Naive B cell (primary cell): ENCODE measurements around the gene UBE2D1. TPM values are rescaled to one million over a fixed set of nuclear protein-coding genes. Genes with fewer than 3 reads are reported as not detected.
"Not testable (repeated sequence)": the region's sequence is repeated elsewhere in the genome, so short reads cannot be mapped to it uniquely, and the experiment has no call there.

Experiments used
- ATAC-seq, 2 donors: fragments of 150-1000 bp; cut with Tn5 transposase; 2 replicates each; pipeline ENCODE4 v1.10.0; 2021; ENCODE audit warnings: low read depth in 2 of 2, mild to moderate bottlenecking in 2 of 2, moderate library complexity in 2 of 2
- DNase-seq: peaks from one replicate; pipeline ENCODE4 v3.0.0; 2022
- H3K27ac Mint-ChIP-seq, 6 donors: one replicate each; pipeline ENCODE4 v1.8.0; 2020 to 2022; ENCODE audit warnings: mild to moderate bottlenecking in 6 of 6, mixed read lengths in 6 of 6, moderate library complexity in 5 of 6, inconsistent platforms in 2 of 6
- H3K27me3 Mint-ChIP-seq, 3 donors: one replicate each; pipeline ENCODE4 v1.8.0; 2021 to 2022; ENCODE audit warnings: mixed read lengths in 3 of 3, mild to moderate bottlenecking in 1 of 3
- H3K36me3 Mint-ChIP-seq, 2 donors: one replicate each; pipeline ENCODE4 v1.8.0; 2020 to 2022; ENCODE audit warnings: mixed read lengths in 2 of 2, inconsistent platforms in 1 of 2, mild to moderate bottlenecking in 1 of 2
- H3K4me1 Mint-ChIP-seq, 3 donors: one replicate each; pipeline ENCODE4 v1.8.0; 2020 to 2022; ENCODE audit warnings: mixed read lengths in 3 of 3, inconsistent platforms in 1 of 3, mild to moderate bottlenecking in 1 of 3, moderate library complexity in 1 of 3
- H3K4me3 Mint-ChIP-seq, 8 donors: one replicate each; pipeline ENCODE4 v1.8.0; 2020 to 2022; ENCODE audit warnings: mild to moderate bottlenecking in 8 of 8, mixed read lengths in 8 of 8, moderate library complexity in 8 of 8, inconsistent platforms in 2 of 8
- H3K9me3 Mint-ChIP-seq, 7 donors: one replicate each; pipeline ENCODE4 v1.8.0; 2020 to 2022; ENCODE audit warnings: mixed read lengths in 7 of 7, mild to moderate bottlenecking in 5 of 7, inconsistent platforms in 2 of 7, moderate library complexity in 1 of 7
- polyA plus RNA-seq, 6 donors: library from polyadenylated mRNA; unstranded; fragments of 300-500 nt; fragmentation: Illumina TruSeq; gene quantifications; one replicate each; pipeline ENCODE4 v1.2.3, GENCODE V29; 2021; ENCODE audit warnings: low read depth in 6 of 6

The UBE2D1 gene
- polyA plus RNA-seq, 6 donors from 2014 or later: 29.5 to 44.0 (median 35.4) TPM

- no peaks in the 10 kb centered on the region for H3K27me3 Mint-ChIP-seq
- no peak overlapping the region for H3K27ac Mint-ChIP-seq
- ATAC-seq (no peak), DNase-seq (no peak)
- H3K36me3 Mint-ChIP-seq: peaks cover 0 to 21% of the 10 kb centered on the region in 2 donors
- H3K4me1 Mint-ChIP-seq: no peaks in the 10 kb centered on the region
- H3K4me3 Mint-ChIP-seq: no peak overlapping the region
- no peaks in the 10 kb centered on the region for H3K9me3 Mint-ChIP-seq
These were observed 64.6 kb downstream of the UBE2D1 start for GRCh38 chr10:58399410-58399809.

DNA sequence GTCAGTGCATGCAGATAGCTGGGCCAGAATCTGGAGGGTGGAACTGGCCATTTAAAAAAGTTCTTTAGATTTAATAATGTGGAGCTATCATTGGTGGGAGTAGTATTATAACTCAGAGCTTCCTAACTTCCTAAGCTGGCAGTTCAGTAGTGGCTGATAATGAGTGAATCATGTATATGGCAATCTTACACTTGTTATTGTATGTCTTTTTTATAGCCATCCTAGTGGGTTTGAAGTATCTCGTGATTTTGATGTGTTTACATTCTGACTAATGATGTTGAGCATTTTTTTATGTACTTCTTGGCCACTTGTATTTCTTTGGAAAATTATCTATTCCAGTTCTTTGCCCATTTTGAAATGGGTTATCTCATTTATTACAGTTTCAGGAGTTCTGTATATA lies 65.8 kb downstream of the UBE2D1 start:
- Mint-ChIP-seq H3K27ac (no peak overlapping the region), H3K36me3 (peaks cover 0 to 20% of the 10 kb centered on the region in 2 donors), H3K4me3 (no peak overlapping the region), H3K27me3 (no peaks in the 10 kb centered on the region), H3K4me1 (no peaks in the 10 kb centered on the region), H3K9me3 (no peaks in the 10 kb centered on the region)
- DNase-seq (no peak), ATAC-seq (no peak)

- Mint-ChIP-seq H3K4me3 (no peak overlapping the region), H3K9me3 (no peaks in the 10 kb centered on the region), H3K27ac (no peak overlapping the region), H3K36me3 (no peaks in the 10 kb centered on the region), H3K27me3 (no peaks in the 10 kb centered on the region), H3K4me1 (no peaks in the 10 kb centered on the region)
- ATAC-seq (no peak), DNase-seq (no peak)
These were observed 69.2 kb downstream of the UBE2D1 start for GRCh38 chr10:58404001-58404400.

GRCh38 chr10:58409956-58410610 lies 75.3 kb downstream of the UBE2D1 start:
- DNase-seq (no peak), ATAC-seq (no peak)
- Mint-ChIP-seq H3K27me3 (peaks cover 5 to 20% (median 6%) of the 10 kb centered on the region in 3 donors), H3K27ac (no peak overlapping the region), H3K36me3 (no peaks in the 10 kb centered on the region), H3K4me1 (no peaks in the 10 kb centered on the region), H3K4me3 (no peak overlapping the region), H3K9me3 (peaks cover 0 to 7% (median 3%) of the 10 kb centered on the region in 7 donors)

DNA sequence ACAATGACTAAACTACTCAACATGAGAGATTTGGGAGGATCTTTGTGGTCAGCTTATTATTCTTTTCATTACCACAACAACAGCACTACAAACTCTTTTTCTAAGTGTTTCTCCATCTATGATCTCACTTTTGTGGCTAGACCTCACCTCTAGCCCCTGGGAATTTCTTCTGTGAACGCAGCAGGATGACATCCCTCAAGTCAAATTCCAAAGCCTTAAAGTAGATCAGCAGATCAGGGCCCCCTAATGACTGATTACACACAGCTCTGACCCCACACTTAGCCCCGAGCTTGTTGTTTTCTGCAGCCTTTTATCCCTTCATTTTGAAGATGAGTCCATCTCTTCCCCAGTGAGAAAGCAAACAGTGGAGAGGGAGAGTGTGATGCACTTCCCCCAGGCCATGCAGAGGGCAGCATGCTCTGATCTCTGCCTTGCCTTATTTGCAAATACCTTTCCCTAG lies 77.7 kb downstream of the UBE2D1 start:
- H3K4me1 Mint-ChIP-seq: no peaks in the 10 kb centered on the region
- peaks cover 7 to 34% (median 12%) of the 10 kb centered on the region in 3 donors for H3K27me3 Mint-ChIP-seq
- no peaks in the 10 kb centered on the region for H3K36me3 Mint-ChIP-seq
- H3K4me3 Mint-ChIP-seq: no peak overlapping the region
- no peak for DNase-seq
- peaks cover 0 to 7% (median 3%) of the 10 kb centered on the region in 7 donors for H3K9me3 Mint-ChIP-seq
- ATAC-seq: no peak
- no peak overlapping the region for H3K27ac Mint-ChIP-seq

- peak overlapping the region in 1 of 8 donors; percentile 32 for H3K4me3 Mint-ChIP-seq
- peaks cover 0 to 21% (median 9%) of the 10 kb centered on the region in 7 donors for H3K9me3 Mint-ChIP-seq
- H3K27me3 Mint-ChIP-seq: peaks cover 7 to 34% (median 12%) of the 10 kb centered on the region in 3 donors
- H3K4me1 Mint-ChIP-seq: no peaks in the 10 kb centered on the region
- no peak for ATAC-seq
- H3K27ac Mint-ChIP-seq: no peak overlapping the region
- DNase-seq: no peak
- no peaks in the 10 kb centered on the region for H3K36me3 Mint-ChIP-seq
These were observed 79.7 kb downstream of the UBE2D1 start for GRCh38 chr10:58414270-58415041.

DNA sequence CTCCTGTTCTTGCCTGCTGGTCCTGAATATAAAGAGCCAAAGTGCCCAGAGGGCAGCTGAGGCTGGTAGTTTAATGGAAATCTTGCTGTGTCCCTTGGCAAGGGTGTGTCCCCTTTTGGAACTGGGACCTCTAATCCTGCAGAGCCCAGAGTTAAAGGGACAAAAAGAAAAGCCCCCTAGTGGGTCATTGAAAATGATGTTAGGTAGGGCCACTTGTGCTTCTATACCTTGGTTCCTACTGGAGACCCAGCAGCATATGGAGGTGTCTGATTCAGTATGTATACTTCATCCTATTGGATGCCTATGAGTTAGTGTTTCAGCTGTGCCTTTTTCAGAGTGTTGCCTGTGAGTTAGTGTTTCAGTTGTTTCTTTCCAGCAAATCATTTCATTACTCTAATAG lies 81.0 kb downstream of the UBE2D1 start:
- Mint-ChIP-seq H3K36me3 (no peaks in the 10 kb centered on the region), H3K4me1 (no peaks in the 10 kb centered on the region), H3K27me3 (peaks cover 7 to 35% (median 15%) of the 10 kb centered on the region in 3 donors), H3K9me3 (peaks cover 0 to 25% (median 12%) of the 10 kb centered on the region in 7 donors), H3K27ac (no peak overlapping the region), H3K4me3 (no peak overlapping the region)
- no peak for ATAC-seq
- no peak for DNase-seq

DNA sequence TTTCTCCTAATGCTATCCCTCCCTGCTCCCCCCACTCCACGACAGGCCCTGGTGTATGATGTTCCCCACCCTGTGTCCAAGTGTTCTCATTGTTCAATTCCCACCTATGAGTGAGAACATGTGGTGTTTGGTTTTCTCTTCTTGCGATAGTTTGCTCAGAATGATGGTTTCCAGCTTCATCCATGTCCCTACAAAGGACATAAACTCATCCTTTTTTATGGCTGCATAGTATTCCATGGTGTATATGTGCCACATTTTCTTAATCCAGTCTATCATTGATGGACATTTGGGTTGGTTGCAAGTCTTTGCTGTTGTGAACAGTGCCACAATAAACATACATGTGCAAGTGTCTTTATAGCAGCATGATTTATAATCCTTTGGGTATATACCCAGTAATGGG lies 83.1 kb downstream of the UBE2D1 start:
- H3K4me1 Mint-ChIP-seq, H3K36me3 Mint-ChIP-seq, H3K4me3 Mint-ChIP-seq, H3K27ac Mint-ChIP-seq, ATAC-seq, DNase-seq: not testable (repeated sequence)
- Mint-ChIP-seq H3K9me3 (peaks cover 4 to 28% (median 12%) of the 10 kb centered on the region in 7 donors), H3K27me3 (peaks cover 7 to 35% (median 24%) of the 10 kb centered on the region in 3 donors)

Other genes starting within 250 kb of the UBE2D1 start
- gene IPMK, start 67.1 kb upstream of the UBE2D1 start, polyA plus RNA-seq: 1 to 10 TPM; 2.3 to 4.8 (median 3.3) TPM
- gene CISD1, start 65.8 kb upstream of the UBE2D1 start, polyA plus RNA-seq: 10 to 100 TPM; 27.7 to 47.2 (median 33.4) TPM
- 10 to 100 TPM; 54.7 to 67.5 (median 61.7) TPM for gene TFAM, start 50.4 kb downstream of the UBE2D1 start, polyA plus RNA-seq
- not detected for gene BICC1, start 177.9 kb downstream of the UBE2D1 start, polyA plus RNA-seq